ENCODE data around the gene IQSEC1.

The IQSEC1 gene

GRCh38 chr3:13085081-13085845, 12.0 kb upstream of the IQSEC1 start:
- no peak for DNase-seq (ENCODE audit: low read depth)

GRCh38 chr3:13083898-13084297, 10.7 kb upstream of the IQSEC1 start:
- no peak for DNase-seq (ENCODE audit: low read depth)

- DNase-seq (ENCODE audit: low read depth) = no peak
Measured at GRCh38 chr3:13083254-13083653, 10.0 kb upstream of the IQSEC1 start.

DNA sequence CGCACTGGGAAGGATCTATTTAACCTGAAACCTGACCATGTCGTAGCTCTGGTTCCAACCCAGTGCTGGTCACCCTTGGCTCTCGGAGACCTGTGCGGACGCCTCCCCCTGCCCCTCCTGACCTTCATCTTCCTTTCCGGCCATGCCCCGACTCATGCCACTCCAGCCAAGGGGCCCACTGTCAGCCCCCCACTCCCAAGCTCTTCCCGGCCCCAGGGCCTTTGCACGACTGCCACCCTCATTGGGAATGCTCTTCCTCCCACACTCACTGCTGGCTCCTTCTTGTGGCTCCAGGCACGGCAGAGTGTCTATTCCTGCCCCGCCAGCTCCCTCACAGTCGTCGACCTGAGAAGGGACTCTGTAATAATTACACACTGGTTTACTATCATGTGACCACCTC, 9.4 kb upstream of the IQSEC1 start:
- no peak for DNase-seq (ENCODE audit: low read depth)

DNA sequence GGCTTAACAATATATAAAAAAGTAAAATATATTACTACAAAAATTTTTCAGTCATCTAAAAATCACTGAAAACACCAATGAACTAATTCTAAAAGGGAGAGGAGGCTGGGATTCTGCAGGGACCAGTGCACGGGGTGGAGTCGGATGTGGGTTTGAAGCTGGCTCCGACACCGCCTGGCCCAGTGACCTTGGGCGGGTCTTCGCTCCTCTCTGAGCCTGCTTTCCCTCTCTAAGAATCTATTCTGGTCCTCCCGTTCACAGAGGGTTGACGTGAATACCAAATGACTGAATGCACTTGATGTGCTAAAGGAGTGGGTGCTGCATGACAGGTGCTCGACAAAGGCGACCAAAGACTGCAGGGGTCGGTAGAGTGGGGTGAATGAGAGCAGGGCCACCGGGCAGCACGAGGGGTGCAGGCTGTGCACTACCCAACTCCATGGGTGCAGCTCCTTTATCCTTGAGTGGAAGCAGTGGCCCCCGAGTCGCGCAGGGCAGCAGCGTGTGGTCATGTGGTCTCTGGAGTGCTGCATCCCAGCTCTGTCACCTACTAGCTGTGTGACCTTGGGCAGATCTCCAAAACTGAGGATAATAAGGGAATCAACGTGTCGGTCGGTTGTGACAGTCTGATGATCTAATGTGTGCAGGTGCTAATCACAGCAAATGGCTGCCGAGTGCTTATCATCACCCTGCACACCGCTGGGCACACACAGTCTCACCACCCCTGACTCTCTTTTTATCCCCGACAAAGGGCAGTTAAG, 8.6 kb upstream of the IQSEC1 start:
- no peak for DNase-seq (ENCODE audit: low read depth)

DNA sequence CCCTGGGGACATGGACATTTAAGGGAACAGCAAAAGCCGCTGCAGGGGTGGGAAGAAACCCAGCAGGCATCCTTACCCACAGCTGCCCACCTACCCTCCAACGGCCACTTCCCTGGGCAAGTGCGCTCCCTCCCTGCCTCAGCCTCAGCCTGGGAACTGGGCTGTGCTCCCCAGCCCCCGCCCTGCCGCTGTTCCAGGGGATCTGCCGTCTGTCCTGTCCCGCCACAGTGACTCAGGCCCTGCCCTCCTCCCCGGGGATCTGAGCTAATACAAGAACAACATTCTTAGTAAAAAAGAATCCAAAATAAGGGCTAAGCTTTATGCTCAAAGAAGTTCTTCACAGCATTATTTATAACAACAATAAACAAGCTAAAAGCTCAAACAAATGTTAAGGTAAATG, 7.4 kb upstream of the IQSEC1 start:
- no peak for DNase-seq (ENCODE audit: low read depth)

DNA sequence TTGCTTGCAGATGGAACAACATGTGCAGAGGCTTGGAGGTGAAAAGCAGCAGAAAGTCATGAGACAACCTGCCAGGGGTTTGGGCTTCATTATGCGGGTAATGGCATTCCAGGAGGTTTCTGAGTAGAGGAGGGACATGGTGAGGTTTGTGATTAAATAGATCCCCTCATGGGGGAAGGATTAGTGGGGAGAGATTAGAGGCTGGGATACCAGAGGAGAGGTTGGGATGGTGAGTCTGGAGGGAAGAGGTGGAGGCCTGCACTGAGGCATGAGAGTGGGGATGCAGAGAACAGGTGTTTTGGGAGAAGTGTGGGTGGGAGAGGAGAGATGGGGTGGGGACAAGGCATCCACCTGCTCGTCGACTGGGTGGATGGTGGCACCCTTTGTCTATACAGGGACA, 6.8 kb upstream of the IQSEC1 start:
- no peak for DNase-seq (ENCODE audit: low read depth)

GRCh38 chr3:13079510-13079909, 6.3 kb upstream of the IQSEC1 start:
- no peak for DNase-seq (ENCODE audit: low read depth)

DNA sequence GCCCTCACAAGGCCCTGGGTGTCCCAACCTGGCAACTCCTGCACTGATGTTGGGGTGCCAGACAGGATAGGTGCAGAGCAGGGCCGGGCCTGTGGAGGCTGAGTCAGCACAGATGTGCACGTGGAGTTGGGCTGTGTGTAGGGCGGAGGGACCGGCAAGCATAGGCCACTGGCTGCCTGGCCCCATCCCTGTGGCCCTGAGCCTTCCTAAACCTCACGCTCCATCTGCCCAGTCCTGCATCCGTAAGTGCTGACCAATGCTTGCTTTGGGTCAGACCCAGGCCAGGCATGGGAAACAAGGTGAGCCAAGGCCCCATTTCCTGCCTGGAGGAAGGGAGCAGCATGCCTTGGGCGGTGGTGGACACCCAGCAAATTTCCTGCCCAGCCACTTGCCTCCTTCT, 5.8 kb upstream of the IQSEC1 start:
- DNase-seq (ENCODE audit: low read depth) = no peak

DNA sequence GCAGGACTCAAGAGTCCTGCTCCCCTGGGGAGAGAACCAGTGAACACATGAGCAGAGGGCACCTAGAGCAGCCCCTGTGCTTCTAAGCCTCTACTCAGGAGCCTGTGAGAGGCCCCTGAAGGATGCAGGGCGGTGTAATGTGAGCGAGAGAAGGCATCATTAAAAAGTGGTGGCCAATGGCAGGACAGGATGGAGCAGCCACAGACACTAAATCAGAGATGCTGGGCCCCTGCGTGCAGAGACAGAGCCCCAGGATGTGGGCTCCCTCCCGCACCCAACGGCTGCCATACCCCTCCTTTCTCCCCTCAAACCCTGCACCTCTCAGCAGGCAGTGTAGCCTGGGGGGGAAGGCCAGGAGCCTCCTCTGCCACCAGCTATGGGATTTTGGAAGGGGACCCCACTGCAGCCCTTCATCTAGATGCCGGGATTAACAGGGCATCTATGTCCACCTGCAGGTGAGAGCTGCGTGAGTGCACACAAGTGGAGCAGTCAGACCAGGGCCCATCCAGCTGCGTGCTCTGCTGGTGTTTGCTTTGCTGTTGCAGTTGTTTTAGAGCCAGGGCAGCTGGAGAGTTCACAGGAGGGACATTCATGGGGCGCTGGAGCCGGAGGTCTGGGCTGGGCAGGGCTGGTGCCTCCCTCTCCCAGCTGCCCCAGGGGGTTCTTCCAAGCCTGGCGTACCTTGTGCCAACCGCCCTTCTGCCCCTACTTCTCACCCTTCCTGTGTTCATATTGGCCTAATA, 5.1 kb upstream of the IQSEC1 start:
- DNase-seq (ENCODE audit: low read depth) = no peak

GRCh38 chr3:13077431-13078162, 4.4 kb upstream of the IQSEC1 start:
- peak; percentile 63 for DNase-seq (ENCODE audit: low read depth)

GRCh38 chr3:13075986-13076654, 2.9 kb upstream of the IQSEC1 start:
- DNase-seq (ENCODE audit: low read depth) = no peak

DNA sequence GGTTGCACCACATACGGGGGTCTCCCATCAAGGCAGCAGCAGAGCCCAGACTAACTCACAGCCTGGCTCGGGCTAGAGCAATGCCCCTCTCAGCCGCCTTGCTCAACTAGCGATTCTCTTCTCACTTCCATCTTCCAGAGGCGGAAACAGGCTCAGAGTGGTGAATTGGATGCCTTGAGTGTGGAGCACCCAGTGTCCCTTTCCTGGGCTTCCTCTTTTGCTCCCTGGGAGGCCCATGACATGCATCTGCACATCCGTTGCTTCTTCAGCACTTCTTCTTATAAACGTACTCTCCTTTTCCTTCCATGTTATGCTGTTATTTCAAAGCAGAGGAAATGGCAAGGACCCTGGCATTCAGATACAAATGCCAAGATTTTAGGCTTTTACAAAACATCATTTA, 2.1 kb upstream of the IQSEC1 start:
- no peak for DNase-seq (ENCODE audit: low read depth)

DNA sequence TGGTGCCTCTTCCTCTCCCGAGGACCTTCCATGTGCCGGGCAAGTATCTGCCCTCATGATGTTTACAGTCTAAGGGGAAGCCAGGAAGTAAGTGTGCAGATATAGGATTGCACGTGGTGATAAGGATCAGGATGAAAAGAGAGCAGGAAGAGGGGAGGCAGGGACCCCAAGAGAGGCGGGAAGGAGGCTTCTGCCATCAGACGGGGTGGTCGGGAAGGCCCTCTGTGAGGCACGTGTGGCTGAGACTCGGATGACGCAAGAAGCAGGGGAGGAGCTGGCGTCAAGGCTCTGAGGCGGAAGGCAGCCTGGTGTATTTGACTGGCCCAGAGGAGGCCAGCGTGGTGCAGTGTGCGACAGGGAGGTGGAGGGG, 762 bp upstream of the IQSEC1 start:
- no peak for DNase-seq (ENCODE audit: low read depth)

DNA sequence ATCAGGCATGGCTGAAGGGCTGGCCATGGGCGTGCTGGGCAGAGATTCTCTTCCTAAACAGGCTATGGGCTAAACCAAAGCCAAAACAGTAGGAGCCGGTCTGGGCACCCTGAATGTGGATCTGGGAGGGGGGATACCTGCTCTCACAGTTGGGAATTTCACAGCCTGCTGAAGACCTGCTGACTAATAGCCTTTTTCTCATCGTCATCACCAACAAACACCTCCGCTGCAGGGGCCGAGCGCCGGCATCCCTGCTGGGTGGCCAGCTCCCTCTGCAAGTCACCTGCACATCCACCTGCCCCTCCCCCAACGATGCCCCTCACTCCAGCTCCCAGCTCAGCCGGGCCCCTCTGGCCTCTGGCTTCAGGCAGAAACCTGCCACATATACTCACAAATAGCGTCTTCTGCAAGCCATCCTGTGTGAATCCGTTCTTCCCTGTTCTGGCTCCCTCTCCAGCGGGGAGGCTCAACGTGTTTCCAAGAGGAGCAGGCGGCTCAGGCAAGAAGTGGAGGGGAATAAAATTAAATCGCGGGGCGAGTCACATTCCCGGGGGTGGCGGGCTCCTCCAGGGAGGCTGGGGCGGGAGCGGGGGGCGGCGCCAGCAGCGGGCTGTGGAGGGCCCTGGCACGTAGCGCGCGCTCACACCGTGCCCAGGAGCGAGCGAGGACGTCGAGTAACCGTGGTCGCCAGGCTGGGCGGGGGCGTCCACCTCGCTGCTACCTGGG, 466 bp downstream of the IQSEC1 start:
- DNase-seq (ENCODE audit: low read depth) = no peak

GRCh38 chr3:13072239-13072599, 1.0 kb downstream of the IQSEC1 start:
- DNase-seq (ENCODE audit: low read depth) = no peak

- DNase-seq (ENCODE audit: low read depth) = no peak
Measured at GRCh38 chr3:13071695-13072094, 1.5 kb downstream of the IQSEC1 start.

DNA sequence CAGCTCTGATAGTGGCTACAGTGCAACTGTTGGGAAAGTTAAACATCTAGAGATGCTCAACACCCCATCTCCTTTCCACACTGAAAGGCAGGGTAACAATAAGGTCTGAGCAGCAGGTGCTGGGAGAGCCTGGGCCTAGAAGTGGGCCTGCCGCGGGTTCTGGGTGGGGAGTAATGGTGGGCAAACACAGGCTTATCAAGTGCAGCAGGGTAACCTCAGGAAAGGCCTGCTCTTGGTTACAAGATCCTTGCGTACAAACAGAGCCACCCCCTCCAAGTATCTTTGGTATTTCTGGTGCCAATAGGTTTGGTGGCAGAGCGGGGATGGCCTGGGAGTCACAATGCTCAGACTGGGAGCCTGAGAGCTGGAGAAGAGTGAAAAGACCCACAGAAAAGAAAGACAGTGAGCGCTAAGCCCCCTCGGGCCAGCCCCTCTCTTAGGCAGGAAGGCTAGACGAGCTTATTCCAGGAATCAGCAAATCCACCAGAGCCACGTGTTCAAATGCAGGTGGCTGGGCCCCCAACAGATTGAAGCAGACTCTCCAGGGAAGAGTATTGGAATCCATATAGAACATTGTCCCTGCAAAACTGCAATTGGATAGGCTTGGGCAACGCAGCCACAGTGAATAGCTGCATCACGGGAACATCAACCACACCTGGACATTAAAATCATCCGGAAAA, 2.7 kb downstream of the IQSEC1 start:
- no peak for DNase-seq (ENCODE audit: low read depth)

- no peak for DNase-seq (ENCODE audit: low read depth)
Measured at GRCh38 chr3:13069495-13069894, 3.7 kb downstream of the IQSEC1 start.

- no peak for DNase-seq (ENCODE audit: low read depth)
Measured at GRCh38 chr3:13068269-13069010, 4.8 kb downstream of the IQSEC1 start.
